HG02981 (cell line): ENCODE data around the gene SCYL3.
"Not testable (repeated sequence)": the region's sequence is repeated elsewhere in the genome, so short reads cannot be mapped to it uniquely, and the experiment has no call there.

Experiments
- ATAC-seq: cut with Tn5 transposase; IDR thresholded peaks from one replicate; pipeline ENCODE4 v1.9.1; 2021; ENCODE audit warnings: mild to moderate bottlenecking, moderate library complexity; ENCODE audit not compliant: unreplicated experiment

Gene SCYL3

DNA sequence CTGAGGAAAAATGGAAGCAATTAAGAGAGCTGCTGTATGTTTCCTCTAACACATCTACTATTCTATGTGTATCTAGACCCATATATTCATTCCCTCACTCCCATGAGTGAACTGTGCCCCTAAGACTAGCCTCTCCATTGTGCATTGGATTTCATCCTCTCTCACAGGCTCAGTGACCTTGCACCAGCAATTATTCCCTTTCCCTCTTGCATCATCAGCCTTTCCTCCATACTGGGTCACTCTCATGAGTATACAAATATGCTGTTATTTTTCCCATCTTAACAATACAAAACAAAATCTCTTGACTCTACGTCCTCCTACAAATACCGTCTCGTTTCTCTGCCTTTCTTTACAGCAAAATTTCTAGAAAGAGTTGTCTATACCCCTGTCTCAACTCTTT is 69.5 kb downstream of the SCYL3 start:
- ATAC-seq = no peak

DNA sequence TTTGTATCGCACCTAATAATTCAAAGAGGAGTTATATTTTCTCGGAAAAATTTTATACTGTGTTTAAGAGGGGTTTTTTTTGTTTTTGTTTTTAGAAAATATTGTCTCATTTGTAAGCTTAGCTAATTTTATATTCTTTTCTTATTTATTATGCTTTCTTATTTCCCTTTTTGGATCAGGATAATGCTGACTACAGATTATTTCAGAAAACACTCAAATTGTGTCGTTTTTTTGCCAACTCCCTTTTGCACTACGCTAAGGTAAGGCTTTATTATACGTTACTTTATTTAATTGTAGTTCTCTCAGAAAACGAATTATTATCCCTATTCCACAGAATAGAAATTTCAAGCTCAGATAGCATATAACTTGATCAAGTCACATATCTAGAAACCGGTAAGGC is 72.2 kb downstream of the SCYL3 start:
- ATAC-seq = no peak

DNA sequence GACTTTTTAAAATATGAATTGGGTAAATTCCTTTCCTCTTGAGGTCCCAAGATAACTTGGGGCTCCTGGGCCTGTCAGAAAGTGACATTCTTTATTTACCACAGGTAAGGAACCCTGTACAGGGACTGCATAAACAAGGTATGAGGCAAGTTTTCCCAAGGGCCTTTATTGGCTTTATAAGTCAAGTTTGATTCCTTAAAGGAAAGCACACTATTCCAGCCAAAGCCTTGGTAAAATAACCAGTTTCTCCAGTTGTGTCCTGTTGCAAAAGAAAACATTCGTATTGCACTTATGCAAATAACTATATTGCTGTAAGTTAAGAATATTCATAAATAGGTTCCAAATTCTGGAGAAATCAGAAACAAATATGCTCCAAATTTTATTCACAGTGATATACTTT is 77.1 kb downstream of the SCYL3 start:
- ATAC-seq = no peak

DNA sequence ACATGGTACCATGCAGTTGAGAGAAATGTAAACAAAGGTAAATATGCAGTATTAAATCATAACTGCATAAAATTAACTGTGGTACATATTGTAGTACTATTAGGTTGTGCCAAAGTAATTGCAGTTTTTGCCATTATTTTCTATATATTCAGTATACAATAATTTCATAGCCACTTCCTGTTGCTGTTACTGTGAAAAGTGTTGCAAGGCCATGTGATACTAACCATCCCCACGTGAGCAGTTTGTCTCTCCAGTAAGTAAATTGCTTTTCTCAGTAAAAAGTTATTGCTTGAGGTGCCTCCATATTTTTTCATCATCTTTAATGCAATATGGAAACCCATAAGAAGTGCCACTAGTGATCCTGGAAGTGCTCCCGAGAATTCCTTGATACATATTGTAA is 79.4 kb downstream of the SCYL3 start:
- no peak for ATAC-seq

DNA sequence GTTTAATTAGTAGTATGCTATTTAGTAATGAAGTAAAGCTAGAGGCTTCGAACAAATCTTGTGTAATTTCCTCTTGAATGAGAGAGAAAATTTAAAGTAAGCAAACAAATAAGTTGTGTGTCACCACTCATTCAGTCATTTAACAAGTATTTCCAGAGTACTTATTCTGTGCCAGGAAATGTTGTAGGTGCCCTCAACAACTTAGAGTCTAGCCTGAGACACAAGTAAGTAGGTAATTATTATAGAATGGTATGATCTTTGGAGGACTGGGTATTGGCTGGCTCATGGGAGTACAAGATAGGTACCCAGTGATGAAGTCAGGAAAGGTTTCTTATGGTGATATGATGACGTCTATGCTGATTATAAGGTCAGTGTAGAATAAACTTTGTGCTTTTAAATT is 81.6 kb downstream of the SCYL3 start:
- ATAC-seq = no peak

DNA sequence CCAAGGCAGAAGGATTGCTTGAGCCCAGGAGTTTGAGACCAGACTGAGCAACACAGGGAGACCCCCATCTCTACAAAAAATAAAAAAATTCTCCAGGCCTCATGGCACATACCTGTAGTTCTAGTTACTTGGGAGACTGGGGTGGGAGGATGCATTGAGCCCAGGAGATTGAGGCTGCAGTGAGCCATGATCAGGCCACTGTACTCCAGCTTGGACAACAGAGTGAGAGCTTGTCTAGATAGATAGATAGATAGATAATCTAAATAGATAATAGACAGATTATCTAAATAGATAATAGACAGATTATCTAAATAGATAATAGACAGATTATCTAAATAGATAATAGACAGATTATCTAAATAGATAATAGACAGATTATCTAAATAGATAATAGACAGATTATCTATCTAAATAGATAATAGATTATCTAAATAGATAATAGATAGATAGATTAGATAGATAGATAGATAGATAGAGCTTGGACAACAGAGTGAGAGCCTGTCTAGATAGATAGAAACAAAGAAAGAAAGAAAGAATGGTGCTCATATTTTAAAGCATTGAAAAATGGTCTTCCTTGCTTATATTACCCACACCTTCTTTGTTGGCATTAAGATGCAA is 82.2 kb downstream of the SCYL3 start:
- not testable (repeated sequence) for ATAC-seq

DNA sequence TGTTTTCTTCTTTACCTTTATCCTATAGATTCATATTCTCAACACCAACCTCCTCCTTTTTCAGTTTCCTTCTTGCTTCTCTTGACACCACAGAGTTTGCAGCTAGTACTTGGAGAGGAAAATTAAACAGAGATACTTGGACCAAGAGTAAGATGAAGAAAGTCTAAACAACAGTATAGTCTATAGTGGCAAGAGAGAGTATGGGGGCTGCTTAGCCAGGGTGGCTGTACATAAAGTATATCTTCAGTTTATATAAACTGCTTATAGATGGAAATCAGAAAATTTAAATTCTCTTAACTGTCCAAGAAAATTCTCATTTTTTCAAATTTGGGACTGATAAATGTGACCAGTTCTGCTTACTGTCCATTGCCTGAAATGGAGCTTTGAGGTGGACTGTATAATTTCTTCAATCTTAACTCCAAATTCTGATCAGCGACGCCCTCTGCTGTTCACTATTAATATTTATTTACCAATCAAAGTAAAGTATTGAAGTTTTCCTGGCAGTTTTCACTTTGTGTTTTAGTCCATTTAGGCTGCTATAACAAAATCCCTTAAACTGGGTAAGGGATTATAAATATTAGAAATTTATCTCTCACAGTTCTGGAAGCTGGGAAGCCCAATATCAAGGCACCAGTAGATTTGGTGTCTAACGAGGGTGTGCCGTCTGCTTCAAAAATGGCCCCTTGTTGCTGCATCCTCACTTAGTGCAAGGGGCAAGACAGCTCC is 84.2 kb downstream of the SCYL3 start:
- ATAC-seq = no peak

DNA sequence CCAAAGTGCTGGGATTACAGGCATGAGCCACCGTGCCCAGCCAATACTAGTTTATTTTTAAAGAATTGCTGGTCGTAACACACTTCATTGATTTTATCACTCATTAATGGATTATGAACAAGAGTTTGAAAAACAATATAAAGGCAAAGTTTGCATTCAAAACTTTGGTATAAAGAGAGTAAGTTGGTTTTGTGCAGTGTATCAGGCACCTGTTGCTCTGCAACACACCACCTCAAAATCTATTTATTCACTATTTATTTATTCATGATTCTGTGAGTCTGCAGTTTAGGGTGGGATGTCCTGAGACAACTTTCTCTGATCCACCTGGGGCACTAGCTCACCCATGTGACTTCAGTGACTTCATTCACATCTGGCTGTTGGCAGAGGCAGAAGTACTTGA is 88.8 kb downstream of the SCYL3 start:
- ATAC-seq = no peak

DNA sequence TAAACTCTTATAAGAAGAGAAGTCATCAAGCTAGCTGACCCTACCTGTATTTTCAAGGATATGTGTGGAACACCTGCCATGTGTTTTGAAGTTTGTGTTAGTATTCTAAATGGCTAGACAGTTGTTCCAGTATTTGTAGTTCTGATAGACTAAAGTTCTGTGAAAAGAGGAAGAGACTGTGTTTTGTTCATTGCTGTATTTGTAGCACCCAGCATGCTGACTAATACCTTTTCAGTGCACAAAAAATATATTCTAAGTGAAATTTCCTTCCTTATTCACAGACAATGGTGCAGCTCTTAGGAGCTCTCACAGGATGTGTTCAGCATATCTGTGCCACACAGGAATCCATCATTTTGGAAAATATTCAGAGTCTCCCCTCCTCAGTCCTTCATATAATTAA is 90.8 kb downstream of the SCYL3 start:
- ATAC-seq = no peak
